Activated T-cell treated with anti-CD3 and anti-CD28 coated beads, Interleukin-2, amount 50 U/mL, for 4 hours (primary cell): ENCODE data around the gene TAS2R40. TPM values are rescaled to one million over a fixed set of nuclear protein-coding genes. Genes with fewer than 3 reads are reported as not detected.
A peak's percentile ranks its signal among the peaks of the same experiment; 100 is the strongest.

Experiments
- ATAC-seq, 2 donors: fragments of 200-7000 bp; cut with Tn5 transposase; one replicate each; pipeline ENCODE4 v1.10.0; 2021
- DNase-seq: peaks from one replicate; pipeline ENCODE4 v3.0.0-alpha.2; 2020
- H3K27me3 Mint-ChIP-seq: one replicate; pipeline ENCODE4 v1.8.0; 2021; ENCODE audit warnings: low read depth, mixed read lengths
- H3K36me3 Mint-ChIP-seq: one replicate; pipeline ENCODE4 v1.8.0; 2022; ENCODE audit warnings: mixed read lengths; ENCODE audit not compliant: insufficient read depth
- H3K4me1 Mint-ChIP-seq: one replicate; pipeline ENCODE4 v1.8.0; 2021; ENCODE audit warnings: low read depth, mixed read lengths
- H3K4me3 Mint-ChIP-seq: one replicate; pipeline ENCODE4 v1.8.0; 2021; ENCODE audit warnings: mild to moderate bottlenecking, moderate library complexity, mixed read lengths
- H3K9me3 Mint-ChIP-seq: one replicate; pipeline ENCODE4 v1.8.0; 2021; ENCODE audit warnings: mixed read lengths
- total RNA-seq, 3 donors: library from RNA; stranded (reverse); gene quantifications; one replicate each; pipeline ENCODE4 v1.2.1, GENCODE V29; 2021

The TAS2R40 gene
- total RNA-seq, 3 donors from 2014 or later: not detected

- ATAC-seq (no peak), DNase-seq (no peak)
- peaks cover 11% of the 10 kb centered on the region for H3K36me3 Mint-ChIP-seq
- no peaks in the 10 kb centered on the region for H3K4me1 Mint-ChIP-seq
- peaks cover 15% of the 10 kb centered on the region for H3K27me3 Mint-ChIP-seq
- H3K4me3 Mint-ChIP-seq: no peak overlapping the region
- peaks cover 23% of the 10 kb centered on the region for H3K9me3 Mint-ChIP-seq
Observed at GRCh38 chr7:143235561-143235960, 13.7 kb downstream of the TAS2R40 start.

GRCh38 chr7:143236408-143236990, 14.7 kb downstream of the TAS2R40 start:
- ATAC-seq (no peak), DNase-seq (no peak)
- peaks cover 15% of the 10 kb centered on the region for H3K27me3 Mint-ChIP-seq
- H3K4me1 Mint-ChIP-seq: peaks cover 5% of the 10 kb centered on the region
- H3K9me3 Mint-ChIP-seq: peaks cover 23% of the 10 kb centered on the region
- H3K4me3 Mint-ChIP-seq: no peak overlapping the region
- H3K36me3 Mint-ChIP-seq: peaks cover 11% of the 10 kb centered on the region

- Mint-ChIP-seq H3K9me3 (peaks cover 23% of the 10 kb centered on the region), H3K36me3 (peaks cover 11% of the 10 kb centered on the region), H3K4me1 (peaks cover 5% of the 10 kb centered on the region), H3K27me3 (peaks cover 15% of the 10 kb centered on the region), H3K4me3 (no peak overlapping the region)
- ATAC-seq (no peak), DNase-seq (no peak)
Observed at GRCh38 chr7:143237366-143237765, 15.5 kb downstream of the TAS2R40 start.

- Mint-ChIP-seq H3K36me3 (peaks cover 11% of the 10 kb centered on the region), H3K27me3 (peaks cover 15% of the 10 kb centered on the region), H3K9me3 (peaks cover 23% of the 10 kb centered on the region), H3K4me3 (no peak overlapping the region), H3K4me1 (peaks cover 5% of the 10 kb centered on the region)
- DNase-seq (no peak), ATAC-seq (no peak)
Observed at GRCh38 chr7:143238289-143238980, 16.6 kb downstream of the TAS2R40 start.

- ATAC-seq (no peak), DNase-seq (no peak)
- peaks cover 23% of the 10 kb centered on the region for H3K9me3 Mint-ChIP-seq
- peaks cover 17% of the 10 kb centered on the region for H3K4me1 Mint-ChIP-seq
- peaks cover 11% of the 10 kb centered on the region for H3K36me3 Mint-ChIP-seq
- no peak overlapping the region for H3K4me3 Mint-ChIP-seq
- peaks cover 15% of the 10 kb centered on the region for H3K27me3 Mint-ChIP-seq
Observed at GRCh38 chr7:143239813-143240212, 18.0 kb downstream of the TAS2R40 start.

- peak; percentile 76 to 82 for ATAC-seq
Observed at GRCh38 chr7:143240291-143241168, 18.7 kb downstream of the TAS2R40 start.

GRCh38 chr7:143242306-143242705, 20.5 kb downstream of the TAS2R40 start:
- ATAC-seq (no peak), DNase-seq (no peak)
- Mint-ChIP-seq H3K36me3 (no peaks in the 10 kb centered on the region), H3K27me3 (peaks cover 2% of the 10 kb centered on the region), H3K4me3 (no peak overlapping the region), H3K9me3 (peaks cover 2% of the 10 kb centered on the region), H3K4me1 (peaks cover 41% of the 10 kb centered on the region)

More at GRCh38 chr7:143240291-143241168, 18.7 kb downstream of the TAS2R40 start:
- Mint-ChIP-seq H3K27me3 (peaks cover 15% of the 10 kb centered on the region), H3K9me3 (peaks cover 20% of the 10 kb centered on the region), H3K36me3 (peaks cover 11% of the 10 kb centered on the region), H3K4me1 (peaks cover 24% of the 10 kb centered on the region), H3K4me3 (no peak overlapping the region)
- peak; percentile 63 for DNase-seq

- H3K4me1 Mint-ChIP-seq: peaks cover 43% of the 10 kb centered on the region
Observed at GRCh38 chr7:143243111-143243510, 21.3 kb downstream of the TAS2R40 start.

GRCh38 chr7:143243614-143244013, 21.8 kb downstream of the TAS2R40 start:
- Mint-ChIP-seq H3K27me3 (no peaks in the 10 kb centered on the region), H3K4me3 (no peak overlapping the region), H3K4me1 (peaks cover 47% of the 10 kb centered on the region), H3K9me3 (no peaks in the 10 kb centered on the region), H3K36me3 (no peaks in the 10 kb centered on the region)
- no peak for DNase-seq
- no peak for ATAC-seq

More at GRCh38 chr7:143243111-143243510, 21.3 kb downstream of the TAS2R40 start:
- H3K27me3 Mint-ChIP-seq: no peaks in the 10 kb centered on the region
- no peaks in the 10 kb centered on the region for H3K36me3 Mint-ChIP-seq
- H3K9me3 Mint-ChIP-seq: no peaks in the 10 kb centered on the region
- H3K4me3 Mint-ChIP-seq: no peak overlapping the region
- DNase-seq: no peak
- ATAC-seq: no peak

GRCh38 chr7:143244321-143244720, 22.5 kb downstream of the TAS2R40 start:
- Mint-ChIP-seq H3K4me3 (no peak overlapping the region), H3K36me3 (peaks cover 3% of the 10 kb centered on the region), H3K27me3 (no peaks in the 10 kb centered on the region), H3K9me3 (peaks cover 7% of the 10 kb centered on the region), H3K4me1 (peaks cover 54% of the 10 kb centered on the region)
- ATAC-seq (no peak), DNase-seq (no peak)

GRCh38 chr7:143245123-143245522, 23.3 kb downstream of the TAS2R40 start:
- DNase-seq (no peak), ATAC-seq (peak; percentile 63 to 67)
- Mint-ChIP-seq H3K9me3 (peaks cover 14% of the 10 kb centered on the region), H3K27me3 (no peaks in the 10 kb centered on the region), H3K4me3 (no peak overlapping the region), H3K4me1 (peaks cover 61% of the 10 kb centered on the region), H3K36me3 (peaks cover 3% of the 10 kb centered on the region)

- H3K9me3 Mint-ChIP-seq: peaks cover 17% of the 10 kb centered on the region
- DNase-seq (no peak), ATAC-seq (no peak)
- no peak overlapping the region for H3K4me3 Mint-ChIP-seq
- peaks cover 3% of the 10 kb centered on the region for H3K36me3 Mint-ChIP-seq
- H3K27me3 Mint-ChIP-seq: no peaks in the 10 kb centered on the region
- H3K4me1 Mint-ChIP-seq: peaks cover 78% of the 10 kb centered on the region
Observed at GRCh38 chr7:143247372-143247771, 25.5 kb downstream of the TAS2R40 start.

GRCh38 chr7:143248761-143249354, 27.0 kb downstream of the TAS2R40 start:
- peaks cover 8% of the 10 kb centered on the region for H3K36me3 Mint-ChIP-seq
- no peaks in the 10 kb centered on the region for H3K27me3 Mint-ChIP-seq
- DNase-seq (no peak), ATAC-seq (no peak)
- H3K4me1 Mint-ChIP-seq: peaks cover 82% of the 10 kb centered on the region
- no peak overlapping the region for H3K4me3 Mint-ChIP-seq
- H3K9me3 Mint-ChIP-seq: peaks cover 26% of the 10 kb centered on the region

- ATAC-seq: no peak
- Mint-ChIP-seq H3K36me3 (peaks cover 9% of the 10 kb centered on the region), H3K4me1 (peaks cover 79% of the 10 kb centered on the region), H3K27me3 (no peaks in the 10 kb centered on the region), H3K9me3 (peaks cover 31% of the 10 kb centered on the region), H3K4me3 (no peak overlapping the region)
- DNase-seq: no peak
Observed at GRCh38 chr7:143250199-143250598, 28.4 kb downstream of the TAS2R40 start.
